GM12878 (cell line): Measurements from ENCODE around the gene UGT1A8.

Source experiments
- CREB1 ChIP-seq: IDR thresholded peaks from 2 replicates; pipeline ENCODE4 v1.6.1; 2012; ENCODE audit warnings: low read depth, mild to moderate bottlenecking, inconsistent platforms
- CREM ChIP-seq: IDR thresholded peaks from 2 replicates; pipeline ENCODE4 v1.6.1; 2014; ENCODE audit warnings: antibody characterized with exemption, low read depth
- CTCF ChIP-seq, 3 experiments: IDR thresholded peaks in 2 of 3; conservative IDR thresholded peaks in 1 of 3; 2 replicates each; pipeline ENCODE4 v1.5.1; 2011; ENCODE audit warnings: low read depth in 3 of 3, low read length in 3 of 3, mild to moderate bottlenecking in 3 of 3, control low read depth in 2 of 3, moderate library complexity in 2 of 3, inconsistent platforms in 1 of 3, mixed read lengths in 1 of 3; ENCODE audit not compliant: control insufficient read depth in 2 of 3, insufficient read depth in 1 of 3; ENCODE audit errors: extremely low read depth in 1 of 3
- EGR1 ChIP-seq, 2 experiments: IDR thresholded peaks; 1 replicate in 1 of 2; 2 replicates in 1 of 2; pipeline ENCODE4 v1.6.1; 2011 to 2012; ENCODE audit warnings: low read depth in 2 of 2, low read length in 2 of 2, borderline replicate concordance in 1 of 2, mild to moderate bottlenecking in 1 of 2, moderate library complexity in 1 of 2
- EP300 ChIP-seq, 2 experiments: fragments of 150-350 bp in 1 of 2; IDR thresholded peaks; 2 replicates each; pipeline ENCODE4 v1.6.1; 2011 to 2012; ENCODE audit warnings: low read depth in 2 of 2, low read length in 2 of 2, borderline replicate concordance in 1 of 2, improper control_type of control experiment in 1 of 2, inconsistent platforms in 1 of 2; ENCODE audit not compliant: control insufficient read depth in 1 of 2
- HCFC1 ChIP-seq: fragments of 150-350 bp; IDR thresholded peaks from 2 replicates; pipeline ENCODE4 v1.6.1; 2014; ENCODE audit warnings: low read length
- MXI1 ChIP-seq: fragments of 150-350 bp; IDR thresholded peaks from 2 replicates; pipeline ENCODE4 v1.6.1; 2011; ENCODE audit warnings: low read depth, mild to moderate bottlenecking, inconsistent platforms, low read length, improper control_type of control experiment
- POLR2AphosphoS5 ChIP-seq: IDR thresholded peaks from 2 replicates; pipeline ENCODE4 v1.6.1; 2011; ENCODE audit warnings: mild to moderate bottlenecking, low read length, inconsistent platforms
- TAF1 ChIP-seq: IDR thresholded peaks from 2 replicates; pipeline ENCODE4 v1.6.1; 2011; ENCODE audit warnings: mild to moderate bottlenecking, low read depth, low read length, borderline replicate concordance

GRCh38 chr2:233764761-233765160 is 147.3 kb downstream of the UGT1A8 start:
- no peak for TF ChIP-seq HCFC1
- no peak for TF ChIP-seq TAF1
- no peak for TF ChIP-seq MXI1
- TF ChIP-seq EP300 (IDR thresholded peaks at IDR 0.05; ENCODE audit: borderline replicate concordance in 1 of 2, control insufficient read depth in 1 of 2, low read depth in 2 of 2, low read length in 2 of 2) = no peak
- no peak for TF ChIP-seq CREB1
- no peak for TF ChIP-seq CTCF (IDR thresholded peaks at IDR 0.05 in 2 of 3, conservative IDR thresholded peaks at IDR 0.05 in 1 of 3; ENCODE audit: control insufficient read depth in 2 of 3, extremely low read depth in 1 of 3, insufficient read depth in 1 of 3, low read depth in 3 of 3, low read length in 3 of 3)
- no peak for TF ChIP-seq CREM
- TF ChIP-seq EGR1 (IDR thresholded peaks at IDR 0.05; ENCODE audit: borderline replicate concordance in 1 of 2, low read depth in 2 of 2, low read length in 2 of 2) = no peak
- no peak for TF ChIP-seq POLR2AphosphoS5
